GM21619 (cell line): ENCODE data around the gene TMEM221.

Experiments
- ATAC-seq: cut with Tn5 transposase; IDR thresholded peaks from one replicate; pipeline ENCODE4 v1.9.1; 2021; ENCODE audit not compliant: unreplicated experiment

Gene TMEM221

DNA sequence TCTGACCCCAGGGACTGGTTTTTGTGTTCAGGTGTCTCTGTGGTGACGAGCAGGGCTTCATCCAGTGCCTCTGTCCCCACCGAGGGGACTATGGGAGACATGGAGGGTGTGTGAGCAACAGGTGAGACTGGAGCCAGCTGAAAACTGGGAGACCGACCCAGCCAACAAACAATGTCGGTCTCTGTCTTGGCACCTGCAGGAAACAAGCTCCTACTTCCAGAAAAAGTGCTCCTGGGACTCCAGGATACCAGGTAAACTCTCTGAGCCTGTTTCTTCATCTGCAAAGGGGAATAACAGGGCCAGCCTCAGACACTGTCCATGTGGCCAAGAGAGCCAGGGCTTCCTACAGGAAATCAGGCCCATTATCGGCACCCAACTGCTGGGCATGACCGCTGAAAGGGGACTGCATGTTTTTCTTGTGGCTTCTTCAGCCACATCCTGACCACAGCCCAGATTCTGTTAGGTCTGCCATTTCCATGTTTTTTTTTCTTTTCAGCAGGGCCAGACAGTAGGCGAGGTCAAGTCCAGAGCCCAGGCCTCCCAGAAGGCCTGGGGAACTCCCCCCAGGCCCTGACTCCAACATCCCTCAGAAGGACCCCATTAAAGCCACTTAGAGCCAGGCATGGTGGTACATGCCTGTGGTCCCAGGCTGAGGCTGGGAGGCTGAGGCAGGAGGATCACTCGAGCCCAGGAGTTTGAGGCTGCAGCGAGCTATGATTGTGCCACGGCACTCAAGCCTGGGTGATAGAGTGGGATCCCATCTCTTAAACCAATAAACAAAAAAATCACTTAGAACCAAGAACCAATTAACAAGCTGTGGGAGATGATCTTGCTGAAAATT, 42.2 kb downstream of the TMEM221 start:
- ATAC-seq, result no peak

DNA sequence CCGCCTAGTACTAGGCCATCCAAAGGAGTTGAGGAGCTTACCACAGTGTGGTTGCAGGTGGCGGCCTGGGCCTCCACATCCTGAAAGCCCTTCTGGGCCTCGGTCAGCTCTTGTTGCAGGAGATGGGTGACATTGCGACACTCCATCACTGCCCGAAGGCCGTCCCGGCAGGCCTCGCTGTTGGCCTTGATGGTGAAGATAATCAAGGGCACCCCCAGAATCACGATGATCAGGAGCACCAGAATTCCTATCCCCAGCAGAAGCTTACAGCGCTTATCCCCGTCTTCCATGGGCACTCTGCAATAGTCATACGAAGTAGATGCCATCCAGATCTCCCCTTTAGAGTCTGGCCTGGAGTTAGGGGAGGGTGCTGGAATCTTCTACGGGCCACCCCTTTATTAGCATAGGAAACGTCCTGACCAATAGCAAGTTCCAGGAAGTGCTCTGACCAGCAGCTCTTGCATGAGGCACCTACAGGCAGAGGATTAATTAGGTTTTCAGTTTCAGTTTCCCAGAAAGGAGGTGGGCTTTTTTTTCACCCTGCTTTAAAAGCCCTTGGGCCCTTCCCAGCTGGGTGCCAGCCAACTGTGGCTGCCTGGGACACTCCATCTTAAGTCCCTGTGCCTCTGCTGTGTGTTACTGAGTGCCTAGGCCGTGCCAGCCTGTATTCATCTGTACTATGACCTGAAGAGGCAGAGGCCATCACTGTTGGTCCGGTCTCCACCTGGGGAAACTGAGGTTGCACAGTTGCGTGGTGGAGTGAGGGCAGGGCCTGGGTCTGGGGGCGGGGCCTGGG, 43.0 kb downstream of the TMEM221 start, which contains the start of gene BST2:
BST2 (minus strand) TSS at position 381 of the 796 bp plus-strand sequence; CDS start at position 326, 55 bp downstream.
- peak; percentile 74 for ATAC-seq

DNA sequence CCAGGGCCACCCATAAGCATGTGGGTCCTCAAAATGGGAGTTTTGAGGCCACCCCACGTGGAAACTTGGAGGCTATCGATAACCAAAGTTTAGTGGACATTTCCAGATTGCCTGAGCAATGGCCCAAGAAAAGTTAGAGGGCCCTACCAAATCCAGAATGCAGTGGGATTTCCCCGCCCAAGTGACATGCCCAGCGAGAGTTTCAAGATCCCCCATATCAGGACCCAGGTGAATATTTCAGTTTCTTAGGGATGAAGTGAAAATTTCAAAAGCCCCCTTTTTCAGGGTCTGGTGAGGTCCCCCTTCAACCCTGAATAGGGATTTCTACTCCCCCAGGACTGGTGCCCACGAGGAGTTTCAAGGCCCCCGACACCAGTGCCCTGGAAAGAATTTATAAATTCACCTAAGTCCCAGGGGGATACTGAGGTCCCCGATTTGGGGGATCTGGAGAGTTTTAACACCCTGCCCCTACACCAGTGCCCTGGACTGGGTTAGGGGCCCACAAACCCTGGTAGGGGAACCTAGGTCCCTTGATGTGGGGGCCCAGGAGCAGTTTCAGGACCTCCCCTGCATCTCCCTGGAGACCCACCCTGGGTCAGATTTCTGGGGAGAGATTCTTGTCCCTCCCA, 43.7 kb downstream of the TMEM221 start:
- peak; percentile 6 for ATAC-seq

DNA sequence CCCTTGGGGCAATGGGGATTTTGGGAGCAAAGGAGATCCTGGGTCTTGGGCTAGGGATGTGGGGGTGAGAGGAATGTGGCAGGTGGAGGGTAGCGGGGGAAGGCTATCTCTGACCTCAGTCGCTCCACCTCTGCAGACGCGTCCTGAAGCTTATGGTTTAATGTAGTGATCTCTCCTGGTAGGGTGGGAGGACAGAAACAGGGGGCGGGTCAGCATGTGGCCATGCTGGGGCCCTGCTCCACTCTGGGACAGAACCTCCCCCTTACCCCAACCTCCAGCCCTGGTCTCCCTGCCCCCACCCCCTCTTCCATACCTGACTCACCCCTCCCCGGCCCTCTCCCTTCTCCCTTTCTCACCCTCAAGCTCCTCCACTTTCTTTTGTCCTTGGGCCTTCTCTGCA, 44.5 kb downstream of the TMEM221 start:
- no peak for ATAC-seq

DNA sequence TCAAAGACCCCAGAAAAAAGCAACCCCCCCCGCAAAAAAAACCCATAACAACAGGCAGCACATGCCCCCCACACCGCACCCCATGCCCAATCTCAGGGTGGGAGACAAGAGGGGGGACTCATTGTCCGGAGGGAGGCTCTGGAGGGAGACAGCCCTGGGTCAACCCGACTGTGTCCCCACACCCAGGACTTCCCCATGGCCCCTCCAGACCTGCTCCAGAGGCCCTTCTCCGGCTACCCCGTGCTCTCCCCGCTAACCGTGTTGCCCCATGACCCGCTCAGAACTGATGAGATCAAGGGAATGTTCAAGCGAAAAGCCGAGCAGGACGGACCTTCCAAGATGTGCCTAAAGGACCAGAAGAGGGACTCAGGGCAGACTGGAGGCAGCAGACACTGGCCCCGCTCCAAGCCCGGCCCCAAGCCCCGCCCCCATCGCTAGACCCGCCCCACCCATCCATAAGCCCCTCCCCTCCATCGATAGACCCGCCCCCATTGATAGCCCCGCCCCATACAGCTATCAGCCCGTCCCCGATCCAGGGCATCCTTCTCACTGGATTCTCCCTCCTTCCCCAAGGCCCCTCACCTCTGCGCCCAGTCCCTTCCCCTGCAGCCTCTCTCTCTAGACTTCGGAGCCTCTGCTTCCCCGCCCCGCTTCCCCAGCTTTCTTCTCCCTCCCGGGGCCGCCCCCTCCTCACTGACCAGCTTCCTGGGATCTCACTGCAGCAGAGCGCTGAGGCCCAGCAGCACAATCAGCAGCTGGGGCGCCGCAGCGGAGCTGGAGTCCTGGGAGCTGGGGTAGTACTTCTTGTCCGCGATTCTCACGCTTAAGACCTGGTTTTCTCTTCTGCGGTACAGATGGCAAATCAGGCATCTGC, 45.2 kb downstream of the TMEM221 start:
- no peak for ATAC-seq

DNA sequence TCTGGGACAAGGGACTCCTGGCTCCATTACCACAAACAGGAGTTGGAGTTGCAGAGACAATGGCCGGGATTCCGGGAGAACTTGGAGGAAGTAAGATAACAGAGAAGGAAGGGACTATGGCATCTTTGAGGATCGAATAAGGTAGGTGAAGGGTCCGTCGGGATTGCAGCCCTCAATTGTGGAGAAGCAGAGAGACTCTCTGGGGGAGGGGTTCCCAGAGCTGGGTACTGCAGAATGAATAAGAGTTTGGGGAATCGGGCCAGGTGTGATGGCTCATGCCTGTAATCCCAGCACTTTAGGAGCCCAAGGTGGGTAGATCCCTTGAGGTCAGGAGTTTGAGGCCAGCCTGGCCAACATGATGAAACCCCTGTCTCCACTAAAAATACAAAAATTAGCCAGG, 46.8 kb downstream of the TMEM221 start:
- ATAC-seq, result no peak

DNA sequence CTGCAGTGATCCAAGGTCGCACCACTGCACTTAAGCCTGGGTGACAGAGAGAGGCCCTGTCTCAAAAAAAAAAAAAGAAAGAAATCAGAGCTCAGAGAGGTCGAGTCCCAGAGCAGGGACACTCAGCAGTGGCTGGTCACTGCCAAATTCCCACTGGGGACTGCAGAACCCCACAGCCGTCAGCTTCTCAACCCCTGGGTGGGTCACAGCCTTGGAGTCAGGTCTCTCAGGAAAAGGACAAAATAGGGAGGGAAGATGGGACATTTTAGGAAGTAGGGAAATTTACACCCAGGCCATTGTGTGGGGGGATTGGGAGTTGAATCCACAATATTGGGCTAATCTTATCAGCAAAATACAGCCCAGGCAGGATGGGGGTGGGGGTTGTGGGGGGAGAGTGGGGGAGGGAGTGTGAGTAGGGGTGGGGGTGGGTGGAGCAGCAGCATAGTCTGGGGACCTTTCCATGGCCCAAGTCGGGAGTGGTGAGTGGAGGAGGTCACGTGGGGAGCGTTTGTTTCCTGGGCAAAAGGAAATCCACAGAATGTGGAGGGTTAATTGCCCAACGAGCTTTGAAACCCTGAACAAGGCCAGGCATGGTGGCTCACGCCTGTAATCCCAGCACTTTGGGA, 49.5 kb downstream of the TMEM221 start:
- ATAC-seq, result no peak

DNA sequence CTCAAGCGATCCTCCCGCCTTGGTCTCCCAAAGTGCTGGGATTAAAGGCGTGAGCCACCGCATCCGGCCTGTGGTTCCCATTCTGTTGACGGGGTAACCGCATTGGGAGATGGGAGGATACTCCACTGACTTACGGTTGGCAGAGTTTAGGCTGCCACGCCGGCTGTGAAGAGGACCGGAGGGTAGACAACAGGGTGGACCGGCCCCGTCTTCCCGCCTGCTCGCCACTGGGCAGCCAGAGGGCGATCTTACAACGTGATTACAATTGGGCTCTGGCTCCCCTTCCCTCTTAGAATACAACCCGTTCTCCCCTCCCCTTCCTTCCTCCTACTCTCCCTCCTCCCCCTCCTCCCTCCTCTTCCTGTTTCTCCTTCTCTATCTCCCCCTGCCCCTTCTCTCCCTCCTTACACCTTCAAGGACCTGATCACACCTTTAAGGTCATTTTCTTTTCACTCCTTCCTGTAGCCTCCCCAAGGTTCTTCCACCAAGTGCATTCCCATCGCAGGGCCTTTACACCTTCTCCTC, 53.5 kb downstream of the TMEM221 start:
- ATAC-seq, result no peak

DNA sequence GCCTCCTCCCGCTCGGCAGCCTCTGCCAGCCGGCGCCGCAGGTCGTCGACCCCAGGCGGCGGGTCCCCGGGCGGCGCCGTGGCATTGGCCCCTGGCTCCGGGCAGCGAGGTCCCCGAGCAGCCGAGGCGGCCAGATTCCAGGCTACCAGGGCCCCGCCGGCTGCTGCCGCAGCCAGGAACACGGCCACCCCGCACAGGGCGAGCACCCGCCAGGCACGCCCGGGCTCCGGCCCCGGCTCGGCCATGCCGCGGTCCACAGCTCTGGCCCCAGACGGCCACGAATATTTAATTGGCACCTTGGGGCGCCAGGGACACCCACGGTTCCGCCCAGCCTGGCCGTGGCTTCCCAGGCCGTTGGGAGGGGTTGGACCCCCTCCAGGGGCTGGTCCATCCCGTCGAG, 54.6 kb downstream of the TMEM221 start, which contains the start of gene CCDC194:
CCDC194 (minus strand) TSS at position 283 of the 400 bp plus-strand sequence; CDS start at position 245, 38 bp downstream.
- ATAC-seq, result no peak

DNA sequence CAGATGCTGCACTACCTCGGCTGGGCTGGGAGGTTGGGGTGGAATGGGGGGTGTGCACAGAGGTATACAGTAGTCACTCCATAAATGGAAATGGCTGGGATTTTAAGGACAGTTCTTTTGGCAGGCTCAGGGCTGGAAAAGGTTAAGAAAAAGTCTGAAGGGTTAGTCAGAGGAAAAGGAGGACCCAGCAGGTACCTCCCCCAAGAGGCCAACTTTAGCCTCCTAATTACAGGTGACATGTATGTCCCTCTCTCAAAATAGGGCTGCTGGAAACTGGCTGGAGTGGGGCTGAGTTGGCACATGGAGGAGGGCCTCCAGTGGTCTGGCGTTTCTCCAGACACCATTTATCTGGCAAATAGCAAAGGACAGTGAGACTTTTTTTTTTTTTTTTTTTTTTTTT, 55.5 kb downstream of the TMEM221 start:
- no peak for ATAC-seq

DNA sequence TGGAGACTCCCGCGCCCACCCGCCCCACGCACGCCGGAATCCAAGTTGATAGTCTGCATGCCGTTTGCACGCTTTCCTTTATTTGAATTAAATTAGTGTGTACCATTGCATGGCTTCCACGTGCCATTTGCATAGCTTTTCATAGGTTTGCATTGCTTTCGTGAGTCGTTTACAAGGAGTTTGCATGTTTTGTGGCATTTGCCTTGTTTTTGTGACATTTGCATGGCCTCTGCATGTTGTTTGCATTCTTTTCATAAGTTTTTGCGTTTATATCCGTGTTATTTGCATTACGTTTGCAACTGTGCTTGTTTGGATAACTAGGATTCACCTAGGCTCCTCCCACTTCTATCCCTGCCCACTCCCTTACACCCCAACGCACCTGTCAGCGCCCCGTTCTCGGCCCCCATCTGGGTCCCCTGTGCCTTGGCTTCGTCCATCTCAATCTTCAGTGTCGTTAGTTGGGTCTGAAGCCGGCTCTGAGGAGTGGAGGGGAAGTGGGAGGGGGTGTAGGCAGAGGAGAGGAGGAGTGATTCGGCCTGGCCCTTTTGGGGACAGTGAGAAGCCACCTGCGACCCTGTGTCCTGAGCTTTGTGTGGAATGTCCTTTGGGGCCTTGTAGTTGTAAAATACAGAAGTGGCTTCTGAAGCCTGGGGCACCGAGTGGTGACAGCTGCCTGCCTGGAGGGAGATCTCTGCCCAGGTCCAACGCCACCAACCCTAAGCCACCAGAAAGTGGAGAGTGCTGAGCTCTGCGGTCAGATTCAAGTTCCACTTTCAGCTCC, 56.9 kb downstream of the TMEM221 start:
- ATAC-seq, result no peak

DNA sequence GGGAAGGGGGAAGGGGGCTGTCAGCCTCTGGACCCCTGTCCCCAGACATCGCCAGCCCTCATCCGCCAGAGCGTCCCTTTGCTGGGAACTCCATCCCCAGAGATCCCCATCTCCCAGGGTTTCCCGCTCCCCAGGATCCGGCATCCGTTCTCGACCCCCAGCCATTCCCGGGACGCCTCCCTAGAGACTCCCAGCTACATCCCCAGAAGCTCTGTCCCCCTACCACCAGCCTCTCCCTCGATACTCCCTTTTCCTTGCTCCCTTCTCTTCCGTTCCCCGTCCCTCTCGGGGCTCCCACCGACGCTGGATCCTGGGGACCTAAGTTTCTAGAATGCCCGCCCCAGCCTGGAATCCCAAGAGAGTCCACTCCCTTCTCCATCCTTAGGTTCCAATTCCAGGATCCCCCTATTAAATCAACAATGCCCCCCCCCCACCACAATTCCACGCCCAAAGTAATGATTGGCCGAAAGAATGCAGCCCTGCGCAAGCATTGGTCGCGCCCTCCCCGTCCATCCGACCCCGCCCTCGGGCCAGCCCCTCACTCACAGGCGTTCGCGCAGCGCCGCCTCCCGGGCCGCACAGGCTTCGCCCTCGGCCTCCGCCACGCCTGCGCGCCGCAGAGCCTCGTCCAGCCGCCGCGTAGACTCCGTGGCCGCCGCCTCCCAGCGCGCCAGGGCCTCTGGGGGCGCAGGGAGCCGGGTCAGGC, 57.6 kb downstream of the TMEM221 start:
- peak; percentile 81 for ATAC-seq

DNA sequence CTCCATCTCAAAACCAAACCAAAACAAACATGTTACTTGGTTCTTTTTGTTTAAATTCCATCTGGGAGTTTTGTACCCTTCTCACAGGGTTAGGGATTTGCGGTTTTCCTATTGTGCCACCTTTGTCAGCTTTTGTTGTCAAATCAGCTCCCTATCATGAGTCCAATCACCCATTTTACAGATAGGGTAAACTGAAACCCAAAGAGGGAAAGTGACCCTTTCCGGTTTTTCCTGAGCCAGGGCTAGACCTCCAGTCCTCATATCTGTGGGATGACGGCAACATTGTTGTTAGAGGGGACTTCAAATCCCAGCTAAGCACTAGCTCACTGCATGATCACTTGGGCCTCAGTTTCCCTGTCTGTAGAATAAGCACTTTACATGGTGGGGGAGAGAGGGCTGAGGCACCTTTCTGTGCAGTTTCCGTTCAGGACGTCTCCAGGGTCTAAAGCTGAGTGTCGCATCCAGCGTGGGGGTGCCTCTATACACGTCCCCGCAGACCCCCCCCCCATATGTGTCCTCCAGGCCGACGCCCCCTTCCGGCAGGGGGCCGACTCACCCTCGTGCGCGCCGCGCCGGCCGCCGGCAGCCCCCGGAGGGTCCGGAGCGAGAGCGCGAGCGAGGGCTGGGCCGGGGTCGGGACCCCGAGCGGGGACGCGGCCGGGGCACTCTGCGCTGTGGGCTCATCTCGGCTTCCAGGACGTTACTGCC, 58.4 kb downstream of the TMEM221 start:
- no peak for ATAC-seq

DNA sequence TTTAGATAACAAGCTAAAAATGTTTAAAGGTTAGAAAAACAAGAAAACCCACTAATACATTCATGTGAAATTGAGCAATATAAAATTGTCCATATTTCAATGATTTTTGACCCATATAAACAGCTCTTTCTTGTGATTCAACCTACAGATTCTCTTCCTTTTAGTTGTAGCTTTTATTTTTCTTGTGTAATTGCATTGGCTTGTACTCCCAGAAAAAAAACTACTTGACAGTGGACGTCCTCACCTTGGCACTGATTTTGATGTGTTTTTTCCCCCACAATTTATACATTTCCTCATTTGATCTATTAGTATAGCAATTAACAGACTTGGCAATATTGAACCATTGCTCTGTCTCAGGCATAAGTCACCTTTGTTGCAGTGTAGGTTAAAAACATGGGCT, 59.2 kb downstream of the TMEM221 start:
- ATAC-seq, result no peak

DNA sequence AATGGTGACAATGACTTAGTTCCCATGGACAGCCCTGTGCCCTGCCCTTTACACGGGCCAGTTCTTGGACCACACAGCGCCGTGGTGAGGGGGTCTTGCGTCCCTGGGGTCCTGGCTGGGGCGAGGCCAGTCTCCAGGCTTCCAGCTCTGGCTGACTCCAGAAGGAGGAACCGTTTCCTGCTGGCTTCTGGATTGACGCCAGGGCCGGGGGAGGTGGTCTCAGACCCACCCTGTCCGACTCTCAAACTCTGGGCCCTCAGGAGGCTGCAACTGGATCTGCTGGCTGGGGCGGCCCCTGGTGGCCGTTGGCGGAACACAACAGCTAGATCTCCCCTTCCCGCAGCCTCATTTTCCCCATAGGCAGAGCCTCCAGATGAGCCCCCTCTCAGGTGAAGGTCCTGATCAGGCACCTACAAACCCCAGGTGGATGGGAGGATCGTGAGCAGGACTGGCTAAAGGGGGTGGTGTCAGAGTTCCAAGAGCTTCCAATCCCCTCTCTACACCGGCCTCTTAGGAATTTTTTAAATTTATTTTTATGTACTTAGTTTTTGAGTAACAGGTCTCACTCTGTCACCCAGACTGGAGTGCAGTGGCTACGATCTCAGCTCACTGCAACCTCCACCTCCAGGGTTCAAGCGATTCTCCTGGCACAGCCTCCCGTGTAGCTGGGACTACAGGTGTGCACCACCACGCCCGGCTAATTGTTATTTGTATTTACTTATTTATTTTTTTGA, 62.4 kb downstream of the TMEM221 start:
- ATAC-seq, result no peak
